Heart right ventricle (tissue), 16 donors: ENCODE data around the gene PRIM2. TPM values are rescaled to one million over a fixed set of nuclear protein-coding genes. Genes with fewer than 3 reads are reported as not detected.
"Not testable (repeated sequence)": the region's sequence is repeated elsewhere in the genome, so short reads cannot be mapped to it uniquely, and the experiment has no call there.

ENCODE experiments used
- ATAC-seq, 8 donors: fragments of 200-7000 bp; cut with Tn5 transposase; one replicate each; pipeline ENCODE4 v1.9.1; 2020; ENCODE audit warnings: mild to moderate bottlenecking in 8 of 8, moderate library complexity in 8 of 8, moderate number of reproducible peaks in 1 of 8
- DNase-seq, 2 donors: peaks; one replicate each; pipeline ENCODE4 v3.0.0-alpha.2; 2020
- H3K27ac ChIP-seq, 10 donors: fragments of 200-600 bp; sonication (generic) in 2 of 10; one replicate each; pipeline versions ENCODE4 v1.5.0 to v1.8.0; 2020 to 2022; ENCODE audit warnings: mild to moderate bottlenecking in 3 of 10
- H3K27me3 ChIP-seq, 7 donors: fragments of 200-600 bp; one replicate each; pipeline ENCODE4 v1.8.0; 2021 to 2022; ENCODE audit warnings: mild to moderate bottlenecking in 2 of 7
- H3K36me3 ChIP-seq, 9 donors: fragments of 200-600 bp; sonication (generic) in 1 of 9; one replicate each; pipeline versions ENCODE4 v1.5.0 to v1.8.0; 2020 to 2022; ENCODE audit warnings: mild to moderate bottlenecking in 2 of 9
- H3K4me1 ChIP-seq, 9 donors: fragments of 200-600 bp; sonication (generic) in 1 of 9; one replicate each; pipeline versions ENCODE4 v1.5.0 to v1.8.0; 2020 to 2022; ENCODE audit warnings: mild to moderate bottlenecking in 4 of 9
- H3K4me3 ChIP-seq, 10 donors: fragments of 200-600 bp; sonication (generic) in 2 of 10; one replicate each; pipeline versions ENCODE4 v1.5.0 to v1.8.0; 2020 to 2022; ENCODE audit warnings: mild to moderate bottlenecking in 7 of 10, moderate library complexity in 2 of 10
- H3K9me3 ChIP-seq, 11 donors: fragments of 200-600 bp in 10 of 11; sonication (generic) in 2 of 11; one replicate each; pipeline versions ENCODE4 v1.5.0 to v1.8.0; 2013 to 2022; ENCODE audit warnings: mild to moderate bottlenecking in 2 of 11, control low read depth in 1 of 11, moderate library complexity in 1 of 11
- WGBS, 2 donors: extraction: QIAGEN DNeasy Blood & Tissue Kit; methylation state at CpG; one replicate each; pipeline ENCODE4 v1.1.7; 2013; ENCODE audit warnings: inconsistent platforms in 1 of 2; 5-methylcytosine and 5-hydroxymethylcytosine counted together
- intact Hi-C, 10 donors: fragments of 100-400 bp; cut with DNase I; formaldehyde crosslinking; loops; one replicate each; pipeline versions ENCODE4 v1.11.1 to v1.14.2; 2022
- polyA plus RNA-seq, 2 donors: library from polyadenylated mRNA; stranded (reverse); fragments of 200-250 nt; gene quantifications; one replicate each; pipeline ENCODE4 v1.2.3, GENCODE V29; 2013
- total RNA-seq, 10 donors: library from RNA; stranded (reverse); fragmentation: NEBNext Ultra II Directional in 3 of 10; extraction: Animal tissue kit (Norgen Biotek cat#: 25700) in 3 of 10; gene quantifications; one replicate each; pipeline versions ENCODE4 v1.2.1 to v1.2.4, GENCODE V29; 2021 to 2023
- donor health status: Arrhythmogenic right ventricular cardiomyopathy.
- donor health status: ischemic (EF 13 %, LVEDD 7.1; RV severe dilation, severe dysfunction).
- donor health status: healthy with polysubstance abuse.
- donor health status: DM: no; HTN: yes; CAD: no.
- donor health status: DM: no; HTN: no; CAD: no.
- donor health status: ischemic (EF 25% LVEDD 6.9; RV normal size, moderate dysfunction).
- donor health status: ischemic (EF 25% LVEDD 5.7; RV mildly dilated, moderate dysfunction).
- donor health status: healthy.
- donor health status: DM: yes; HTN: yes; CAD: no.
- donor health status: Ischemic cardiomyopathy.
- donor health status: ischemic (EF 35%, LVEDD 5.7; RV mildly dilated, moderate dysfunction).
- donor health status: nonischemic (EF 11% LVEDD 7.7; RV severe dilation, severe dysfunction).
- donor health status: DM: yes; HTN: yes; CAD: no.
- donor health status: PGD.
- donor health status: ischemic (EF 29% LVEDD 5.4; RV normal size, mild dysfunction).
- donor health status: nonischemic (EF 23%, LVEDD 6.1; RV moderate dilation, normal function).

PRIM2 gene
- total and polyA plus RNA-seq, 12 donors, result 2.5 to 5.5 (median 3.8) TPM

DNA sequence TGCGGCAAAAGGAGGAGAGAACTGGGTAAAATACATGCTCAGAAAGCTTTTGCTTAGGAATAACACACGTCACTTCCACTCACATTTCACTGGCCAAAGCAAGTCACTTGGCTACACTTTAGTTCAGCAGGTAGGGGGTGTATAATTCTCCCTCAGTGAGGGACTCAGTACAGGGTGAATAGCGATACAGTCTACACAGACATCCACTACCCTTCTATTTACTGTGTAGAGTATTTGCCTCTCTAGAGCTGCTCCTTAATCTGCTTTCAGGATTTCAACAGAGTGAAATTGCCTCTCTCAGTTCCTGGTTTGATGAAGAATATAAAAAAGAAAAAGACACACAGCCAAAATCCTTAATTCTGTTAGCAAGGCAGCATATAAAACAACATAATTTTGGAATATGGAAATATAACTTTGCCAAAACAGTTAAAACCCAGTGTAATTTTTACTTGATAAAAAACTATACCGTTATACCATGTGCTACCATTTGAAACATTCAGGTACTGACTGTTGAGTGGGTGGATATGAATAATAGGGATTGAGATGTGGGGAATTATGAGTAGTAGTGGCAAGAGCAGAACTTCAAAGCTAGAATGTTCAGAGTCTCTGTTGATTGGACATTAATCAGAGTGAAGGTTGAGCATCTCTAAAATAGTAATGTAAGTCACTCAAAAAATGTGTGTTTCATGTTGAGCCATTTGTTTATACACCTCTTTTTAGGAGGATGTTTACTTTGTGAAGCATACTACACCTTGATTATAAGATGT lies 51.7 kb downstream of the PRIM2 start:
- 95 to 96% methylated on average over 4 of the region's 4 CpGs for WGBS, 2 donors
- H3K36me3 ChIP-seq, intact Hi-C loops: not testable (repeated sequence)

DNA sequence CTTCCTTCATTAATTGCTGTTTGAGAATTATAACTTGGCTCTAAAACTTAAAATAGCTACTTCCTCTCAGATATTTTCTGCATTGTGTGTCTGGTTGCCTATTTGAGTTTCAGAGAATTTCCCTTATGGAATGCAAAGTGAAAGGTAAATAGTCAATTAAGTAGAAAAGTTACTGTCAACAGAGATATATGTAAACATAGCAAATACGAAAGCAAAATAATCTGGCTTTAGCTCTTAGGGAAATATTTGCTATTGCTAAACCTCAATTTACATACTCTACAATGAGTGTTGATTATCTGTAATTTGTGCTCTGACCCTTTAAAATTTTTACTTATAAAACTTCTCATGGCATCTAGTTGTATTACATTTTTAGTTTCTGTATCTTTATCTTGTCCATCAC lies 54.3 kb downstream of the PRIM2 start:
- H3K4me3 ChIP-seq, intact Hi-C loops, DNase-seq, ATAC-seq, H3K4me1 ChIP-seq, H3K27me3 ChIP-seq, H3K27ac ChIP-seq, H3K36me3 ChIP-seq: not testable (repeated sequence)
- H3K9me3 ChIP-seq, result peaks cover 0 to 14% (median 0%) of the 10 kb centered on the region in 11 donors
- WGBS, 2 donors, result 83 to 85% methylated on average over 1 of the region's 1 CpG

More for the DNA sequence above, 51.7 kb downstream of the PRIM2 start:
- H3K9me3 ChIP-seq, H3K27ac ChIP-seq, H3K4me3 ChIP-seq, ATAC-seq, H3K27me3 ChIP-seq, H3K4me1 ChIP-seq, DNase-seq: not testable (repeated sequence)

DNA sequence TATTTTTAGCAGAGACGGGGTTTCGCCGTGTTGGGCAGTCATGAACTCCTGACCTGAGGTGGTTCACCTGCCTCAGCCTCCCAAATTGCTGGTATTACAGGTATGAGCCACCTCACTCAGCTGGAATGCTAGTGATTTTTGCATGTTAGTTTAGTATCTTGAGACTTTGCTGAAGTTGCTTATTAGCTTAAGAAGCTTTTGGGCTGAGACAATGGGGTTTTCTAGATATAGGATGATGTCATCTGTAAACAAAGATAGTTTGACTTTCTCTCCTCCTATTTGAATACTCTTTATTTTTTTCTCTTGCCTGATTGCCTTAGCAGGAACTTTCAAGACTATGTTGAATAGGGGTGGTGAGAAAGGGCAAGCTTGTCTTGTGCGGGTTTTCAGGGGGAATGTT lies 57.3 kb downstream of the PRIM2 start:
- DNase-seq, H3K4me3 ChIP-seq, H3K4me1 ChIP-seq, H3K27me3 ChIP-seq, ATAC-seq, H3K27ac ChIP-seq, intact Hi-C loops, H3K36me3 ChIP-seq: not testable (repeated sequence)
- H3K9me3 ChIP-seq, result peaks cover 0 to 14% (median 0%) of the 10 kb centered on the region in 11 donors
- 98% methylated on average over 4 of the region's 4 CpGs for WGBS, 2 donors

DNA sequence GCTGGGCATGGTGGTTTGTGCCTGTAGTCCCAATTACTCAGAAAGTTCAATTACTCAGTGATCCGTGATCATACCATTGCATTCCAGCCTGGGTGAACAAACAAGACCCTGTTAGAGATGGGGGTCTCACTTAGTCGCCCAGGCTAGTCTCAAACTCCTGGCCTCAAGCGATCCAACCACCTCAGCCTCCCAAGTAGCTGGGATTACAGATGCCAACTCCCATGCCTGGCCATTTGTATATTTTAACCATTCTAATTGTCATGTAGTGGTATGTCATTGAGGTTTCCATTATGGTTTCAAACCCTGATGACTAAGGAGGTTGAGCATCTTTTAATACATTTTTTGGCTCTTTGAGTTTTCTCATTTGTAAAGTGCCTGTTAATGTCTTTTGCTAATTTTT lies 58.7 kb downstream of the PRIM2 start:
- intact Hi-C loops, ATAC-seq, H3K4me3 ChIP-seq, H3K27ac ChIP-seq, H3K27me3 ChIP-seq, H3K36me3 ChIP-seq, DNase-seq, H3K4me1 ChIP-seq: not testable (repeated sequence)
- WGBS, 2 donors, result 86 to 98% methylated on average over 3 of the region's 3 CpGs
- peaks cover 0 to 14% (median 0%) of the 10 kb centered on the region in 11 donors for H3K9me3 ChIP-seq

DNA sequence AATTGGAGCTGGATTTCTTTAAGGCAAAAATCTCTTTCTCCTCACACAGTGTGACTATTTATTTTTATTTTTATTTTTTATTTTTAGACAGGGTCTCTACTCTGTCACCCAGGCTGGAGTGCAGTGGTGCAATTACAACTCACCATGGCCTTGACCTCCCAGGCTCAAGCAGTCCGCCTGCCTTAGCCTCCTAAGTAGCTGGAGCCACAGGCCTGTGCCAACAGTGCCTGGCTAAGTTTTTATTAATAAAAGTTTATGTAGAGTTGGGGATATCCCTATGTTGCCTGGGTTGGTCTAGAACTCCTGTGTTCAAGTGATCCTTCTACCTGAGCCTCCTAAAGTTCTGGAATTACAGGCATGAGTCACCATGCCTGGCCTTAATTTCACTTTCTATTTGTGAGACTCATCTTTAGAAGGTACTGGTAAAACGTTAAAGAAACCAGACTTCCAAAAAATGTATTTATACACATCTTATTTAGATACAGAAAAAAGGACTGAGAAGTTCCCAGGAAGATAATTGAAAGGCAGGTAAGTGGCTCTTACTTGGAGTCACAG lies 71.7 kb downstream of the PRIM2 start:
- DNase-seq, H3K4me3 ChIP-seq, intact Hi-C loops, H3K4me1 ChIP-seq, H3K27ac ChIP-seq, H3K36me3 ChIP-seq, H3K27me3 ChIP-seq, ATAC-seq: not testable (repeated sequence)
- peaks cover 0 to 17% (median 0%) of the 10 kb centered on the region in 11 donors for H3K9me3 ChIP-seq
- 94 to 98% methylated on average over 1 of the region's 2 CpGs for WGBS, 2 donors

DNA sequence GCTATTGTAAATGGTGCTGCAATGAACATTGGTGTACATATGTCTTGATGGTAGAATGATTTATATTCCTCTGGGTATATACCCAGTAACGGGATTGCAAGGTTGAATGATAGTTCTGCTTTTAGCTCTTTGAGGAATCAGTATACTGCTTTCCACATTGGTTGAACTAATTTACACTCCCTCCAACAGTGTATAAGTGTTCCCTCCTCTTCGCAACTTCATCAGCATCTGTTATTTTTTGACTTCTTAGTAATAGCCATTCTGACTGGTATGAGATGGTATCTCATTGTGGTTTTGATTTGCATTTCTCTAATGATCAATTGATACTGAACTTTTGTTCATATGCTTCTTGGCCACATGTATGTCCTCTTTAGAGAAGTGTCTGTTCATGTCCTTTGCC lies 73.4 kb downstream of the PRIM2 start:
- peaks cover 0 to 28% (median 0%) of the 10 kb centered on the region in 11 donors for H3K9me3 ChIP-seq
- H3K36me3 ChIP-seq, H3K27me3 ChIP-seq, H3K4me3 ChIP-seq, ATAC-seq, intact Hi-C loops, H3K4me1 ChIP-seq, H3K27ac ChIP-seq, DNase-seq: not testable (repeated sequence)
- 66 to 100% methylated on average over 2 of the region's 2 CpGs for WGBS, 2 donors

DNA sequence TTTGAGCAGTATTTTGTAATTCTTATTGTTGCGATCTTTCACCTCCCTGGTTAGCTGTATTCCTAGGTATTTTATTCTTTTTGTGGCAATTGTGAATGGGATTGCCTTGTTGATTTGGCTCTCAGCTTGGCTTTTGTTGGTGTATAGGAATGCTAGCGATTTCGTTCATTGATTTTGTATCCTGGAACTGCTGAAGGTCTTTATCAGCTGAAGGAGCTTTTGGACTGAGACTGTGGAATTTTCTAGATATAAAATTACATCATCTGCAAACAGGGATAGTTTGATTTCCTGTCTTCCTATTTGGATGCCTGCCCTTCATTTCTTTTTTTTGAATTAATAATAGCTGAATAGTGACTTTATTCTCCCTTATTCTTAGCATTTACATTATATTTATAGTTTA lies 74.6 kb downstream of the PRIM2 start:
- WGBS, 2 donors, result 76 to 79% methylated on average over 3 of the region's 3 CpGs
- H3K36me3 ChIP-seq, H3K27ac ChIP-seq, H3K4me1 ChIP-seq, DNase-seq, H3K27me3 ChIP-seq, ATAC-seq, intact Hi-C loops, H3K4me3 ChIP-seq: not testable (repeated sequence)
- H3K9me3 ChIP-seq, result peaks cover 0 to 40% (median 5%) of the 10 kb centered on the region in 11 donors

DNA sequence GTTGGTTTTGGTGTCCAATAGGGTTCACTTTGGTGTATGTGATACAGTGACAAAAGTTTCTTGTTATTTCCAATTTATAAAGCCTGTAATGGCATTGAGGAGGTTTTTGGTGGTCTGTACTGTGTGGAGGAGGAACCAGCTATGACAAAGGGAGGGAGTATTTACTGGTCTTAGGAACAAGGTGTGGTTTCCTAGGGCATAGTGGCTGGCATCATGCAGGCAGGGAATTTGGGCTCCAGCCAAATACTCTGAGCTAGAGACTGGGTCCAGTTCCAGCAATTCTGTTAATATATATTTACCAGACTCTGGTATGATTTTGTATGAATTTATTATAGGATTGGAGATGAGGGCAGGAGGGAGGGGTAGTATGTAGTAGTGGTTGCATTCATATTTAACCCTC lies 101.9 kb downstream of the PRIM2 start:
- not testable (repeated sequence) for H3K27me3 ChIP-seq, DNase-seq
- ATAC-seq, result peak in 2 of 8 donors; percentile 52 to 63

More for the DNA sequence above, 101.9 kb downstream of the PRIM2 start:
- H3K36me3 ChIP-seq, H3K9me3 ChIP-seq, H3K4me1 ChIP-seq, intact Hi-C loops, H3K4me3 ChIP-seq, H3K27ac ChIP-seq: not testable (repeated sequence)
